HS-5 (cell line): ENCODE measurements around the gene IPO11.

Source experiments
- DNase-seq: peaks from one replicate; pipeline ENCODE4 v3.0.0-alpha.2; 2012; ENCODE audit warnings: low read depth

Gene IPO11

DNA sequence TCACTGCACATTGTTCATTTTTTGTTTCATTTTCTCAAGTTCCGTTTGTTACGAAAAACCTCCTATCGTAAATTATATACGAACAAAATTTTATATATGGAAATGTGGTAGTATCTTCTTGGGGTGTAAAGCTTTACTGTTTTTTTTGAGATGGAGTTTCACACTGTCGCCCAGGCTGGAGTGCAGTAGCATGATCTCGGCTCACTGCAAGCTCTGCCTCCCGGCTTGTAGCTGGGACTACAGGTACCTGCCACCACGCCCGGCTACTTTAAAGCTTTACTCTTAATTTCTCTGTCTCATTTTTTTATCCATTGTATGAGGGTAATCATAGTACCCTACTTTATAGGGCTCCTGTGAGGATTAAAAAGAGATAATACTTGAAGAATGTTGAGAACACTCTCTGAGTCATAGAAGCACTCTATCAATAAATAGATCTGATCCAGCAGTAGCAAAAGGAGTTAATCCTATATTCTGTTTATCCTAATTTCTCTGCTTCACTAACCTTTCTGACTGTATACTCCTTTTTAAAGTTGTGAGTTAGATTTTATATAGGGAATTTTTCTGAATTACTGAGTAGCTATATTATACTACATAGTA is 160.5 kb downstream of the IPO11 start:
- DNase-seq = no peak

DNA sequence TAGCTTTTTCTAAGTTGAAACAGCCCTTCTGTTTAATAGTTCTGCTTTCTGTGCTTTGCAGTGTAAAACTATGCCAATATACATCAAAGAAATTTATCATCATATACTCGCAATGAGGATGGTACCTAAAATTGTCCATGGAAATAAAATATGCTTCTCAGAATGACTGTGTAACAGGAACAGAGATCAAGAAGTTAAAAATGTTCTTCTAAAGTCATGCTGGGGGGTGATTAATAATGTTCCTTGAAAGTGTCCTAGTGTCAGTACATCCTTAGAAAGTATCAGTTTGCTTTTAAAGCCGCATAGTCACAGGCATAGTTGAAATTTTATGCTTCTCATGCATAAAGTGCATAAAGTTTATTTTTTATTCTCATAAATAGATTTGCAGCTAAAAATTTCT is 162.0 kb downstream of the IPO11 start:
- no peak for DNase-seq

DNA sequence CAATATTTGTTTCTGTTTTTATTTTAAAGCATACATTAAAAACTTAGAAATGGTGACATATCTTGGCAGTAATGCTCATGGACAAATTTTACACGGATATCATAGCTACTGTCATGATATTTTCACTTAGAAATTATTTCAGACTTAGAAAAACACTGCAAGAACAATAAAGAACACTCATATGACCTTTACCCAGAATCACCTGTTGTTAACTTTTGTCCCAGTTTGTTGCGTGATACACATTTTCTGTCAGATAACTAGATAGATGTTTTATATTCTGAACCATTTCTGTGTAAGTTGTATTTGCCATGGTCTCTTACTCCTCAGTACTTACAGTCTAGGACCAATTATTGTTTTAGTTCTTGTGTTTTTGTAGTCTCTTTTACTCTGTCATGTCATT is 162.5 kb downstream of the IPO11 start:
- DNase-seq = no peak

DNA sequence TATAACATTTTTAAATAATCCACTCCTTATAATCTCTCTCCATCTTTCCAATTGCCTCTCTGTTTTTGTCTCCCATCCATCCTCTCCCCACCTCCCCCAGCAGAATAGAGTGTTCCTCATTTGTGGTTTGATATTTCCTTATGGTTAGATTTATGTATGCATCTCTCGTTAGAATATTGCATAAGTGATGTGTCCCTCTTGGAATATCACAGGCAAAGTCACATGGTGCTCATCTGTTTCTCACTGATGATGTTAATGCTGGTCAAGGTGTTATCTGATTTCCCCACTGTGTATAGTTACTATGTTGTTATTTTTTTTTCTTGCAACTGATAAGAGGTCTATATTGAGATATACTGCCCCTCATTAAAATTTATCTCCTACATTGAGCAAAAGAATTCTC is 162.9 kb downstream of the IPO11 start:
- no peak for DNase-seq

DNA sequence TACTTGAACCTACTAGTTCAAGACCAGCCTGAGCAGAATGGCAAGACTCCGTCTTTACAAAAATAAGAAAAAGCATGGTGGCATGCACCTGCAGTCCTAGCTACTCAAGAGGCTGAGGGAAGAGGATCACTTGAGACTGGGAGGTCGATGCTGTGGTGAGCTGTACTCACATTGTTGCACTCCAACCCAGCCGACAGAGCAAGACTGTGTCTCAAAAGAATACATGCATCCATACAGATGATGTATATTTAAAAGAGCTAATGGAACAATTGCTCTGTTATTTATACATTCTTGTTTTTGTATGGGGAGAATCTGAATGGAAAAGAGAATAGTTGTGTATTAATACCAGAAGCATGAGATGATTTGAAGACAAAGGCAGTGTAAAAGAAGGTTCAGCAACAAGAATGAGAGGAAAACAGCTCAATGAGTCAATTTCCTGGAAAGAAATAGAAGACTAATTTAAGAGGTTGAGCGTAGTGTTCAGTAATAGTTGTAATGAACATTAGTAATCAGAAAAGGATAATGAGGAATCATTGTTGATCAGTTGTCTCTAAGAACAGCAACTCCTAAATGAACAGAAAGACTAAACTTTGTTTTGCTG is 164.1 kb downstream of the IPO11 start:
- no peak for DNase-seq

DNA sequence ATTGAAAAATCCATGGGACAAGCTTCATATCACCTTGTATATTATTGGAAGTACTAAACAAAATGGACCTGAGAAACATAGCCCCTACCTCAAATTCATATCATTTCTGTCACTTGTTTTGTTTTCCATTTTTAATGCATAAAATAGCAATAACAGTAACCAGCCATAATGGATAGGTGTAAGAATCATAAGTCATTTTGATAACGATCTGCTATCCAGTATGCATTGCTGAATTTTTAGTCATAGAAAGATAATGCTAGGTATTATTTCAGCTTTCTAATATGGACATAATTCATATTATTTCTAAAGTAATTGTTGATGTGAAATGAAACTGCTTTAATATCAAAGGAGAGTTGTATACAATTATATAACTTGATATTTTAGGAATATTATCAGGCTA is 164.9 kb downstream of the IPO11 start:
- no peak for DNase-seq

DNA sequence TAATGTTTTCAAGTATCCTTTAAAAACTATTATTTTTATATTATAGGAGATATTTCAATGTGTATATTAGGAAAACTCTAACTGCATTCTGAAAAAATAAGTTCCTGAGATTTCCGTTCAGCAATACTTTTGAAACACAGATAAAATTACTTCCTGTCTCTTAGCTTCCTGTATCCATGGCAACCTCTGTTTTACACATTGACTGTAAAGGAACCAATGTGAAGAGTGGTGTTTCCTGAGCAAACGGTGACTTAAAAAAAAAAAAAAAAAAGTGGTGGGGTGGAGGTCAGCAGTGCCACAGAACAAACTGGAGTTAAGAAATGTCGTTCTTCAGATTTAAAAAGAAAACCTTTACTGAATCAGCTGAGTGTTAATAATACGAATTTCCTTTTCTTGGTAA is 166.0 kb downstream of the IPO11 start, which contains the start of gene LRRC70:
TSS of gene LRRC70 (plus strand) at position 280 of the 400 bp plus-strand sequence. CDS start 620 bp downstream, outside the sequence.
- DNase-seq = no peak

DNA sequence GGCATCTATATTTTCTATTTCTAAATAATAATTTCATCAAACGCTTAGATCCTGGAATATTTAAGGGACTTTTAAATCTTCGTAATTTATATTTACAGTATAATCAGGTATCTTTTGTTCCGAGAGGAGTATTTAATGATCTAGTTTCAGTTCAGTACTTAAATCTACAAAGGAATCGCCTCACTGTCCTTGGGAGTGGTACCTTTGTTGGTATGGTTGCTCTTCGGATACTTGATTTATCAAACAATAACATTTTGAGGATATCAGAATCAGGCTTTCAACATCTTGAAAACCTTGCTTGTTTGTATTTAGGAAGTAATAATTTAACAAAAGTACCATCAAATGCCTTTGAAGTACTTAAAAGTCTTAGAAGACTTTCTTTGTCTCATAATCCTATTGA is 167.2 kb downstream of the IPO11 start:
- no peak for DNase-seq

DNA sequence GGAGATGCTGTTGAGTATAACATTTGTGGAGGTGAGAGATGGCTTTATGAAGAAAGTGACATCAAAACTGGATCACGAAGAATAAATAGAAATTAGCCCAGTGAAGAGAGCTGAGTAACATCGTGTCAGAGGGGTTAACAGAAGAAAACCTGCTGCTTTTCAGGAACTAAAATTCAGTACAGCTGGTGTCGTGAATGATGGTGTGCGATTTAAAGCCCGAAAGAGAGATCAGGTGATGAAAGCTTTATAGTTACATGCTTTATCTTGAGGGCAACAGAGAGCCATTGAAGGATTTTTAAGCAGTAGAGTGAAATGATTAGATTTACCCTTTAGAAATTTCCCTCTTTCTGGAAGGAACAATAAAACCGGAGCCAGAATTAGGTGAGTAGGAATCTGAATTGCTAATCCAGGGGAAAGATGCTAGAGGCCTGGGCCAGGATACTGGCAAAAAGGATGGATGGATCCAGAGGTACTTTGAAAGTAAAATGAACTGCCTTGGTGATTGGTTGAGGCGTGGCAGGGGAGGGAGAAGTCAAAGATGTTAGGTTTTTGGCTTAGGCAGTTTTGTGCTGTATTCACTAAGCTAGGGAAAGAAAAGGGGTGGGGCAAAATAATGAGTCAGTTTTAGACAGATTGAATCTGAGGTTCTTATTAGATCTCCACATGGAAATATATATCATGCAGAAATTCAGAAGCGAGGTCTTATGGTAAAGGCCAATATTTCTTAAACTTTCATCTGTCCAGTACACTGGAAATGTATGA is 169.5 kb downstream of the IPO11 start:
- DNase-seq = no peak

DNA sequence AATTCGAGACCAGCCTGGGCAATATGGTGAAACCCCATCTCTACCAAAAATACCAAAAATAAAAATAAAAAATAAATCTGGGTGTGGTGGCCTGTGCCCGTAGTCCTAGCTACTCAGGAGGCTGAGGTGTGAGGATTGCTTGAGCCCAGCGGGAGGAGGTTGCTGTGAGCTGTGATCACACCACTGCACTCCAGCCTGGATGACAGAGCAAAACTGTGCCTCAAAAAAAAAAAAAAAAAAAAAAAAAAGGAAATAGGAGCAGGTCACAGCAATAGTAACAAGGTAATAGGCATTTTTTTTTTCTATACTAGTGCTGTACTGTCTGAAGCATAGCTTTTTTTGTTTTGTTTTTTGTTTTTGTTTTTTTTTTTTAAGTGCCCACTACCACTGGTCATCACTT is 171.8 kb downstream of the IPO11 start:
- no peak for DNase-seq

DNA sequence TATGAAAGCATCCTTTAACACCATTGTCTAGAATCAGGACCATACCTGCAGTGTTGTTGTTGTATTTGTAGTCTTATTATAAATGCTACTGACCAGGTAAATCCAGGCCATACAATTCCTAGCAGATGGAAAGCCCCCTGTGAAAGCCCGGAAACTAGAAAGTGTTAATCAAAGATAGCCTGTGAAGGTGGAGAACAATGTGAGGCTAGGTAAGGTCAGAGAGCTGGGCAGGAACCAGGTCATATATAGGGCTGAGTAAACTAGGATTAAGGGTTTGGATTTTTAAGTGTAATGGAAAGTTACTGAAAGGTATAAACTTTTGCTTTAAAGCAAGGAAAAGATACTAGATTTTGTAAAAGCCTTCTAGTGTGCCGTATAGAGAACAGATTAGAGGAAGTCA is 172.7 kb downstream of the IPO11 start:
- no peak for DNase-seq

DNA sequence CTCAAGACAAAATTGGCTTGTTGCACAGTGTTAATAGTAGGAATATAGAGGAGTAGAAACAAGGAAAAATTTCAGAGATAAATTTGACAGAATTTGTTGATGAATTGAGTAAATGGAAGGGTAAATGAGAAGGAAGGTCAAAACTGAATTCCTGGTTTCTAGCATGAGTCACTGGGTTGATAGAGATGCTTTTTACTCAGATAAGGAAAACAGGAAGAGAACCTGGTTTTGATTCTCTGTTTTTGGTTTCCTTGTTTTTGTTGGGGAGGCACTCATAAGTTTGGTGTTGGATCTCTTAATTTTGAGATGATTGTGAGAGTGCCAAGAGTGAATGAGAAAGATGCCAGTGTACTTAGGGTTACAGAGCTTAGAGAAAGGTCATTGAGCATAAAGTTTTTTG is 173.2 kb downstream of the IPO11 start:
- DNase-seq = no peak

DNA sequence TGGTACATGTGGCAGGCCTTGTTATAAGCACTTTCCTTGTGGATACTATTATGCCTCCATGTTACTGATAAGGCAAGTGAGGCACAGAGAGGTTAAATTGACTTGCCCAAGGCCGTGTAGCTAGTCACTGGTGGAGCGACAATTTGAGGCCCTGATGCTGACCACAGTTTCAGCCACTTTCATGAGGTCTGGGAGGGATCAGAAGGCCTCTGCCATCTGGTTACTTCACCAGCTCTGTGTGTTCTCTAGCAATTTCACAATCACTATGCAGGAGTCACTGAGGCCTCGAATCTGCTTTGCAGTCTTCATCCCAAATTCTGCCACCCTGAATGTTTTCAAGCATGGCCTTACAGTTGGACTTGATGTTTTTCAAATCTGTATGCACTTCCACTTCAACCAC is 175.2 kb downstream of the IPO11 start:
- DNase-seq = no peak

DNA sequence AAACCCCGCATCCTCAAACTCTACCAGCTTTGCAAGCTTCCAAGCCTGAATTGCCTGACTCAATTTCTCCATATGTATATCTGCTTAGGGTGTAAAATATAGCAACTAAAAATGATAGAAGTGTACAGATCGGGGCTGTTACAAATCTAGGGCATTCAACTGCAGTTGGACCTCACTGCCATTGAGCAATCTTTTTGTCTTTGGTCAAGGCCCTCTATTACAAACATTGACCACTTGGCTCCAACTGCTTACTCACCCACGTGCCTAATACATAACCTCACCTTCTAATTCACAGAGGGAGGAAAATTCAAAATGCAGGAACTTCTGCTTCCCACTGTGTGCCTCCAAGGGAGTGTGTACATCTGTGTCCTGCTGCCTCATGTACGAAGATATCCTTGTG is 176.1 kb downstream of the IPO11 start:
- no peak for DNase-seq

DNA sequence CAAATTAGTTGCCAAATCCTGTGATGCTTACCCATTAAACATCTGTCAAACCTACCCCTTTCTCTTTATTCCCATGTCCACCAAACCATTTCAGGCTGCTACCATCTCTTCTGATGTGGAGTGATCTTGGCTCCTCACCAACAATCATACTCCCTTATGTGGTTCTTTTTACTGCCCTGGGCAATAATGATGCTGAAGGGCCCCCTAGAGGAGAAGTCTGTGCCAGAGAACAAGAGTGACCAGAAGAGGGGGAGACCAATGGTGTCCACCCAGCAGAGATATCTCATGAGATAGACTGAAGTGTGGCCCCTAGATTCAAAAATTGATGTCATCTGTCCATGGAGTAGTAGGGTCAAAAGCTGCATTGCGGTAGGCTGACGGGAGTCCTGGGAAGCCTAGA is 176.9 kb downstream of the IPO11 start:
- DNase-seq = no peak

DNA sequence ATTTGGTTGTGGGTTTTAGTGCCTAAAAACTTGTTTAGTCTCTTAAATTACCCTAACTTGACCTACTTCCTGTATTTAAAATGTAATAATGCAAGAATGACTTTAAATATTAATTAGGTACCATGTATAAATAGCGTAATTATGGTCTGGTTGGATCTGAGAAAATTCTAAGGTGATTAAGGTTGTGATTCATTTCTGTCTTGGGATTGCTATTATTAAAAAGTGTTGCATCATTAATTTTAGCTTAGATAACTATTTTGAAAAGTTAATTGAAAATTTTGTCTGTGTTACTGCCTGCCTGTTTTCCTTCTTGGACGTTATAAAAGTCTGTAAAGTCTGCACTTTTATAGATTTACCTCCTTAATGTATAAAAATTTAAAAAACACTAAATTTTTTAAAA is 177.8 kb downstream of the IPO11 start:
- DNase-seq = no peak

DNA sequence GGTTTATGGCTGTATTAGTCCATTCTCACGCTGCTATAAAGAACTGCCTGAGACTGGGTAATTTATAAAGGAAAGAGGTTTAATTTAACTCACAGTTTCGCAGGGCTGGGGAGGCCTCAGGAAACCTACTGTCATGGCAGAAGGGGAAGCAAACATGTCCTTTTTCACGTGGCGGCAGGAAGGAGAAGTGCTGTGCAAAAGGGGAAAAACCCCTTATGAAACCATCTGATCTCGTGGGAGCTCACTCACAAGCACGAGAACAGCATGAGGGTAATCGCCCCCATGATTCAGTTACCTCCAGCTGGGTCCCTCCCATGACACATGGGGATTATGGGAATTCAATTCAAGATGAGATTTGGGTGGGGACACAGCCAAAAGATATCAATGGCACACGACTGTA is 180.0 kb downstream of the IPO11 start:
- no peak for DNase-seq

DNA sequence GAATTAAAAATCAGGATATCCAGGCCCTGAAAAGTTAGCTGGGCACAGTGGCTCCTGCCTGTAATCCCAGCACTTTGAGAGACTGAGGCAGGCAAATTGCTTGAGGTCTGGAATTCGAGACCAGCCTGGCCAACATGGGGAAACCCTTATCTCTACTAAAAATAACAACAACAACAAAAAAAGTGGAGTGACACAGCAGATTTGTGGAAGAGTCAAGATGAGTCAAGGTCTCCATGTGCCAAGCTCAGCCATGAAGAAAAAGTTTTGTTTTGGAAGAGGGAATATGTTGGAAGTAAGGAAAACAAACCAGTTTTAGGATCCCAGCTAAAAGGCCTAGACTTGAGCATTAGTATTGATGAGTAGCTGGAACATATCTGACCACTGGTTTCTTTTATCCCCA is 180.8 kb downstream of the IPO11 start:
- DNase-seq = no peak

DNA sequence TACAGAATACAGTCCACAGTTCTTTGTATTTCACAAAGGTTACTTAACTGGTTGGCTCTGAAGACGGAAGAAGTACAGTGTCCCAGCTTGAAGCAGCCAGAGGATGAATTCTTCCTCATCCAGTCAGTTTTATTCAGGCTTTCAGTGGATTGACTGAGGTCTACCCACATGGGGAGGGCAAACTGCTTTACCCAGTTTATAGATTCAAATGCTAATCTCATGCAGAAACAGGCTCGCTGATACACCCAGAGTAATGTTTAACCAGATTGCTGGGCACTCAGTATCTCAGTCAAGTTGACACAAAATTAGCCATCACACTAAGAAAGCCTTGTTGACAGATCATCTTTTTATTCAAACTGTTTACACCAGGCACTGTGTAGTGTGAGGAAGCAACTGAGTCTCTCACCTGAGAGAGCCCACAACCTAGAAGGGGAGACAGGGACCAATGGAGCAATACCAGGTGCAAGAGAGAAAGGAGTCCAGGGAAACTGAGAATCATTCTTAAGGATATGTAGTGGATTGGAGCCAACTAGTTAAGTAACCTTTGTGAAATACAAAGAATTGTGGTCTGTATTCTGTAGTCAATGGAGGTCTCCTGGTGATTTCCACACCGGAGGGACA is 181.9 kb downstream of the IPO11 start:
- DNase-seq = no peak

DNA sequence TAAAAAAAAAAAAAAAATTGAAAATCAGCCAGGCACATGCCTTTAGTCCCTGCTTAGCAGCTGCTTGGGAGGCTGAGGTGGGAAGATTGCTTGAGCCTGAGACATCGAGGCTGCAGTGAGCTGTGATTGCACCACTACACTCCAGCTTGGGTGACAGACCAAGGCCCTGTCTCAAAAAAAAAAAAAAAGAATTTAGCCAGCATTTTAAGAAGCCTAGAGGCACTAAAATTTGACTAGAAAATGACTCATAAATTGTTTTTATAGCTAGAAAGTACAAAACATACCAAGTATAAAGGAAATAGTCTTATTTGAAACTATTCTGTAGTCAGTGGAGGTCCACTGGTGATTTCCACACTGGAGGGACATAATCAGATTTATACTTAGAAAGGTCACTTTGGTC is 183.5 kb downstream of the IPO11 start:
- DNase-seq = no peak

DNA sequence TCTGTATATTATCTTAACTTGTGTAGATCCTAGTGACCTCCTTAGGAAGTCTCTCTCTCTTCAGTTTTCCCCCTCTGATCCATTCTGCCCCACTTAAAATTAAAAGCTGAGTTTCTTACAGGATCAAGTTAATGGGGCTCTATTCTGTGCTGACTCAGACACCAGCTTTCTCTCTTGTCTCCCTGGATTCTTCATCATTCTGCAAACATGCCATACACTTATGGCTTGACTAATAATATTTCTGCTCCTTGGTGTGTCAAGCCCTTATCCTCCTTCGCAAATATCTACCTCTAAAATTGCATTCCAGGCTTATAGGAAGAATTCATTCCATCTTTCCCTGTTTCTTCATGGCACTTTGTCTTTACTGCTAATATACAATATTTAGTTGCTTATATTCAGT is 184.1 kb downstream of the IPO11 start:
- DNase-seq = no peak

DNA sequence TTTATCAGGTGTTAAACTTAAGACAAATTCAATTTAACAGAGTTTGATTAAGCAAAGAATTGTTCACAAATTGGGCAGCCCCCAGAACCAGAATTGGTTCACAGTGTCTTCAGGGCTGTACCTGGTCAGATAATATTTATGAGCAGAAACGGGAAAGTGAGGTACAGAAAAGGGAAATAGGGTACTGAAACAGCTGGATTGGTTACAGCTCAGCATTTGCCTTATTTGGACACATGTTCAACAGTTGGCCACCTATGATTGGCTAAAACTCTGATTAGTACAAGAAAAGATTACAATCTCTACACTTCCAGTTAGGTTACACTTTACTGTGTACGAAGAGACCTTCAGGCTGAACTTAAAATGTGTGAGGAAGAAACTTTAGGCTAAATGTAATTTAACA is 184.8 kb downstream of the IPO11 start:
- no peak for DNase-seq

DNA sequence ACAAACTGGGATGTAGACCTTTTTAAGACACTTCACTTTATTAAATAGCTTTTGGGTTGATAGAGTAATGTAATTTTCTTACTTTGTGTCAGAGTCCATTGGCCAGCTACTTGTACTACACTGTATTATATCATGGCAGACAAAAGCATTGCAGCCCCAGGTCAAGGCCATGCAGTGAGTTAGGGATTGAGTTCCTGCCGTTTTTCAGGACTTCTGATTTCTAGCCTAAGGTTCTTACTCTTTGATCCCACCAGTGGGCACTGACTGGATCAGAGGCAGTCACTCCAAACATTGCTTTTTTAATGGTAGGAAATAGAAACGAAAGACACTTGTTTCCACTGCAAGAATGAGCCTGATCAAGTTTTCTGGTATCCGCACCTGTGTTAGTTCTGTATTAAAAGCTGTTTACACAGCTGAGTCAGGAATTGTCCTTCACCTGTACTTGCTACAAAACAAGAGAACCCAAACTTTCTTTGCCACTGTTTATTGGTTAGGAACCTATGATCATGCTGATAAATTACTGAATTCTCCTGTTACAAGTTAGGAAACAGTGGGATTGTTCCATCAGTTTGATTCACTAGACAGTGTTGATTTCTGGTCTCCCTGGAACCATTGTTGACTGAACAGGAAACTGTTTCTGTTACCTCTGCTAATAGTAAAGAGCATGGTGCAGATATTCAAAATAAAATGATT is 188.1 kb downstream of the IPO11 start:
- no peak for DNase-seq
